Measurements from ENCODE around the gene CHPF2. TPM values are rescaled to one million over a fixed set of nuclear protein-coding genes. Genes with fewer than 3 reads are reported as not detected.

CHPF2 gene
- total RNA-seq, 1 donor from 2014 or later = 17.3 TPM

DNA sequence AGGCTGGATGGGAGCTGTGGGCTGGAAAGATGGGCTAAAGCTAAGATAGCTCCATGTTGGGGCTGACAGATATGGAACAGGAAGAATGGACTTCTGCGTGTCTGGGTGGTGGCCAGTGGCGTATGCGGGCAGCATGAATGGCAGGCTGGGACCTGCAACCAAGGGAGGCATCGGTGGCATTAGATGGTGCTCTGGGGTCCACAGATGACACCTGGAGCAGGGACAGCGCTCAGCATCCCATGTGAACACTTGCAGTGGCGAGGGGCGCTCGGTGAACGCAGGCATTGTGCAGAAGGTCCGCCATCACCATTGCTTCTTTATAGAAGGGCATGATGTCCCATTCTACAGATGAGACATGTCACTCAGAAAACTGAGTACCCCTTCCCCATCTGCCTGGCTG, 37.2 kb downstream of the CHPF2 start:
- Histone ChIP-seq H3K27ac (replicated peaks) (no peak overlapping the region), H3K9me3 (replicated peaks) (no peaks in the 10 kb centered on the region), H3K4me1 (peaks cover 15% of the 10 kb centered on the region), H3K27me3 (ENCODE audit: low read depth) (peaks cover 14% of the 10 kb centered on the region), H3K36me3 (no peaks in the 10 kb centered on the region), H3K4me3 (no peak overlapping the region)
- intact Hi-C loops (cut with micrococcal nuclease) = no loop called here
- TF ChIP-seq, protein P1, sequence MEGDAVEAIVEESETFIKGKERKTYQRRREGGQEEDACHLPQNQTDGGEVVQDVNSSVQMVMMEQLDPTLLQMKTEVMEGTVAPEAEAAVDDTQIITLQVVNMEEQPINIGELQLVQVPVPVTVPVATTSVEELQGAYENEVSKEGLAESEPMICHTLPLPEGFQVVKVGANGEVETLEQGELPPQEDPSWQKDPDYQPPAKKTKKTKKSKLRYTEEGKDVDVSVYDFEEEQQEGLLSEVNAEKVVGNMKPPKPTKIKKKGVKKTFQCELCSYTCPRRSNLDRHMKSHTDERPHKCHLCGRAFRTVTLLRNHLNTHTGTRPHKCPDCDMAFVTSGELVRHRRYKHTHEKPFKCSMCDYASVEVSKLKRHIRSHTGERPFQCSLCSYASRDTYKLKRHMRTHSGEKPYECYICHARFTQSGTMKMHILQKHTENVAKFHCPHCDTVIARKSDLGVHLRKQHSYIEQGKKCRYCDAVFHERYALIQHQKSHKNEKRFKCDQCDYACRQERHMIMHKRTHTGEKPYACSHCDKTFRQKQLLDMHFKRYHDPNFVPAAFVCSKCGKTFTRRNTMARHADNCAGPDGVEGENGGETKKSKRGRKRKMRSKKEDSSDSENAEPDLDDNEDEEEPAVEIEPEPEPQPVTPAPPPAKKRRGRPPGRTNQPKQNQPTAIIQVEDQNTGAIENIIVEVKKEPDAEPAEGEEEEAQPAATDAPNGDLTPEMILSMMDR (IDR thresholded peaks at IDR 0.05; ENCODE audit: borderline replicate concordance) = no peak
- no peak for DNase-seq

DNA sequence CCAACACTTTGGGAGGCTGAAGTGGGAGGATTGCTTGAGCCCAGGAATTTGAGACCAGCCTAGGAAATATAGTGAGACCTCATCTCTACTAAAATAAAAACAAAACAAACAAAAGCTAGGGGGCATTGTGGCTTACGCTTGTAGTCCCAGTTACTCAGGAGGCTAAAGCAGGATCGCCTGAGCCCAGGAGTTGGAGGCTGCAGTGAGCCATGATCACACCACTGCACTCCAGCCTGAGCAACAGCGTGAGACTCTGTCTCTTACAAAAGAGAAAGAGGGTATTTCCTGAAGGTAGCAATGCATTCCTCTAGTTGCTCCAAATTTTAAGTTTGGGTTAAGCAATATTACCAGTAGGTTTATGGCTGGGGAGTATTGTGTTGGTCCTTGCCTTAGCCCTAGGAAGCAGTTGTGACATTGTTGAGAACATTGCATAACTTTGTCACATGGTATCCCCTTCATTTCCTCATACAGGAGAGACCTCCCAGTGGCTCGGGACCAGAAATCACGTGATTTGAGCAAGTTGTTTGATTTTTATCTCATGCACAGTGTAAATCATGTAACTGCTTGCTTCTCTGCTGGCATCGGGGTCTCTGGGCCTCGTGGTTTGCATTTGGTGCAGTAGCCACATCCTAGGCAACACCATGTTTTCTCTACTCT, 39.5 kb downstream of the CHPF2 start:
- Histone ChIP-seq H3K27me3 (ENCODE audit: low read depth) (peaks cover 8% of the 10 kb centered on the region), H3K4me3 (no peak overlapping the region), H3K36me3 (no peaks in the 10 kb centered on the region), H3K27ac (replicated peaks) (no peak overlapping the region), H3K9me3 (replicated peaks) (no peaks in the 10 kb centered on the region), H3K4me1 (peaks cover 15% of the 10 kb centered on the region)
- TF ChIP-seq, protein P1 (IDR thresholded peaks at IDR 0.05; ENCODE audit: borderline replicate concordance) = no peak
- intact Hi-C loops (cut with micrococcal nuclease) = no loop called here
- no peak for DNase-seq

DNA sequence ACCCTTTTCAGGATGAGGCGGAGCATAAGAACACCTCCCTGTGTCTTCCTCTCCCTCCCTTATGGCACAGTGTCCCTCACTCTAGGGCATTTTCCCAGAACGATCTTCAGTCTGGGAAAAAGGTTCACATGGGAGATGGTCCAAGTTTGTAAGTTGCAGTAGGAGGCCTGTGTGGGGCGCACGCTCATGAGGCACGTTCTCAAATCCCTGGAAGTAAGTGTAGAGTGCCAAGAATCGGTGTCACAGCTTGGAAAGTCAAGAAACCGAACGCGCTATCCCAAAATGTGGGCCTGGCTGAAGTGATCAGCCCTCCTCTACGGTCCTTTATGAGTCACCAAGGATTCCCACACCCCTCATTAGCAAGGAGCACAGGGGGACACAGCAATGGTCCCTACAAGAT, 40.1 kb downstream of the CHPF2 start:
- intact Hi-C loops (cut with micrococcal nuclease) = no loop called here
- DNase-seq = no peak
- H3K4me3 ChIP-seq = no peak overlapping the region
- H3K27ac ChIP-seq (replicated peaks) = no peak overlapping the region
- H3K9me3 ChIP-seq (replicated peaks) = no peaks in the 10 kb centered on the region
- H3K27me3 ChIP-seq (ENCODE audit: low read depth) = peaks cover 11% of the 10 kb centered on the region
- no peaks in the 10 kb centered on the region for H3K36me3 ChIP-seq
- H3K4me1 ChIP-seq = peaks cover 19% of the 10 kb centered on the region
- TF ChIP-seq, protein P1 (IDR thresholded peaks at IDR 0.05; ENCODE audit: borderline replicate concordance) = no peak

DNA sequence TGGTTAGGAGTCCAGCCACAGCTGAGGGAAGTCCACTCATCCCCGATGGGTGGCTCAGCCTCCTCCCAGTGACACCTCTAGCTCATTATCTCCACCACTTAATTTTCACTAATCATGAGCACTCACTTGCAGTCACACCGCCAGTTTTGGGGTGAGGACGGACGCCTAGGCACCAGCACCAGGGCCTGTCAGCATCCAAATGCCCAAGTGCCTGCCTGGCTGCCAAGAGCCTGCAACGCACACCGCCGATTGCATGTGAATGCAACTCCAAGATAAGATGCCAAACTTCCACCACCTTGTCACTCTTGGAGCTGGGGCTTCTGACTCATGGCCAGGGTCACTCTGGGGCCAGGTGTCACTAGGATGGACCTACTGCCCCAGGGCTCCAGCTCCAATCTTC, 40.6 kb downstream of the CHPF2 start:
- TF ChIP-seq, protein P1 (IDR thresholded peaks at IDR 0.05; ENCODE audit: borderline replicate concordance) = no peak
- DNase-seq = no peak

DNA sequence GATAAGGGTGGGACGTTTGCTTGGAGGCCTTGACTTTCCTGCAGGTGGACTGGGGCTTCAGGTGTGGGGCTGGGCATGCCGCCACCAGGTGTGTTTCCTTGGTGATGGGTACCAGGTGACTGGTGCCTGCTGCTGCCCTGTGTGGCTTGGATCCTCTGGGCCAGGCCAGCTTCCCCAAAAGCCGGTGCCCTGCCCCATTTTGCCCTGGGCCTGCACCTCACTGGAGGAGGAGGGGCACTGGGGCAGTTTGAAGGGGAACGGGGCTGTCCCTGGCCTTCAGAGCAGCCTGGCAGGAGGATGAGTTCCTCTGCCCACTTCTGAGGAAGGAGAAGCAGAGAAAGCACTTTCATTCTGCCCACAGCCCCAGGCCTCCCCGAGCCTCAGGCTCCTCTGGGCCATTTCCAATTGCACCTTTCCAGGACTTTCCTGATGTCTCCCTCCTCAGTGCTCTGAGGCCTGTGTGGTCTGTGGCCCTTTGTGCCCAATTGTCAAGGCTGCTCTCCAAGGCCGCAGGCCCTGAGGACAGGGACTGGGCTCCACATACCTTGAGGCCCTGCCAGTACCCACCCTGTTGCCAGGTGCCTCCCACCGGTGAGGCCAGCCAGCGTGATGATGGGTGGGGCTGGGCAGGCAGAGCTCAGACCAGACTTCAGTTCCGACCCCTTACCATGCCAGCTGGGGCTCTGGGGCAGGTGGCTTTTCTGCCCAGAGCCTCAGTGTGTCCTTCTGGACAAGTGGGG, 41.5 kb downstream of the CHPF2 start:
- Histone ChIP-seq H3K27me3 (ENCODE audit: low read depth) (peaks cover 21% of the 10 kb centered on the region), H3K4me3 (no peak overlapping the region), H3K9me3 (replicated peaks) (no peaks in the 10 kb centered on the region), H3K27ac (replicated peaks) (no peak overlapping the region), H3K36me3 (no peaks in the 10 kb centered on the region), H3K4me1 (peaks cover 23% of the 10 kb centered on the region)
- TF ChIP-seq, protein P1 (IDR thresholded peaks at IDR 0.05; ENCODE audit: borderline replicate concordance) = no peak
- no peak for DNase-seq
- intact Hi-C loops (cut with micrococcal nuclease) = no loop called here

More for the DNA sequence above, 40.6 kb downstream of the CHPF2 start:
- no peaks in the 10 kb centered on the region for H3K9me3 ChIP-seq (replicated peaks)
- intact Hi-C loops (cut with micrococcal nuclease) = no loop called here
- H3K27me3 ChIP-seq (ENCODE audit: low read depth) = peaks cover 16% of the 10 kb centered on the region
- no peak overlapping the region for H3K27ac ChIP-seq (replicated peaks)
- no peaks in the 10 kb centered on the region for H3K36me3 ChIP-seq
- peaks cover 23% of the 10 kb centered on the region for H3K4me1 ChIP-seq
- no peak overlapping the region for H3K4me3 ChIP-seq
